ENCODE results near the gene IGDCC3. TPM values are rescaled to one million over a fixed set of nuclear protein-coding genes. Genes with fewer than 3 reads are reported as not detected.
A peak's percentile ranks its signal among the peaks of the same experiment; 100 is the strongest.

IGDCC3 gene
- polyA plus RNA-seq, 1 donor (not counting 4 experiments of a cell fraction or from before 2014, with no cell fraction given), result not detected

- no peak overlapping the region for H2AFZ ChIP-seq (ENCODE audit: control insufficient read depth, low read length)
- no peaks in the 10 kb centered on the region for H3K36me3 ChIP-seq (ENCODE audit: control insufficient read depth in 2 of 2, extremely low read depth in 1 of 2, insufficient read depth in 2 of 2, low read length in 2 of 2)
- H4K20me1 ChIP-seq (ENCODE audit: control insufficient read depth, extremely low read depth, insufficient read depth, low read length), result no peaks in the 10 kb centered on the region
- peaks cover 6% of the 10 kb centered on the region for H3K27me3 ChIP-seq (ENCODE audit: control insufficient read depth, extremely low read depth, insufficient read depth, low read length)
- no peaks in the 10 kb centered on the region for H3K79me2 ChIP-seq (ENCODE audit: control insufficient read depth, insufficient read depth, low read length)
- dilution Hi-C loops (cut with MboI; ENCODE audit: extremely low pct_ligation_motif_present, low sequenced_read_pairs), result no loop called here
- no peaks in the 10 kb centered on the region for H3K9me1 ChIP-seq (ENCODE audit: control insufficient read depth, extremely low read depth, insufficient read depth, low read length)
- H3K4me2 ChIP-seq (ENCODE audit: control insufficient read depth, extremely low read depth, insufficient read depth, low read depth, low read length), result no peak overlapping the region
- TF ChIP-seq CTCF (optimal IDR thresholded peaks at IDR 0.05 in 1 of 3, IDR thresholded peaks at IDR 0.05 in 1 of 3, conservative IDR thresholded peaks at IDR 0.05 in 1 of 3; ENCODE audit: extremely low read depth in 1 of 3, insufficient read depth in 2 of 3, low read length in 3 of 3), result no peak
- H3K27ac ChIP-seq (ENCODE audit: control insufficient read depth, insufficient read depth, low read length), result no peak overlapping the region
- DNase-seq (ENCODE audit: low read depth, low spot score), result no peak
- peak; percentile 32 for FAIRE-seq
- H3K4me1 ChIP-seq (ENCODE audit: control insufficient read depth, extremely low read depth, insufficient read depth, low read length), result no peaks in the 10 kb centered on the region
- H3K9me3 ChIP-seq (ENCODE audit: control insufficient read depth, low read depth, low read length), result no peaks in the 10 kb centered on the region
- no peak overlapping the region for H3K4me3 ChIP-seq (ENCODE audit: control insufficient read depth in 2 of 3, extremely low read depth in 1 of 3, insufficient read depth in 2 of 3, low read depth in 1 of 3, low read length in 3 of 3)
- H3K9ac ChIP-seq (ENCODE audit: control insufficient read depth, extremely low read depth, insufficient read depth, low read length), result no peak overlapping the region
Observed at GRCh38 chr15:65344914-65345275, 32.9 kb downstream of the IGDCC3 start.

GRCh38 chr15:65344214-65344913, 33.4 kb downstream of the IGDCC3 start:
- Histone ChIP-seq H3K27me3 (ENCODE audit: control insufficient read depth, extremely low read depth, insufficient read depth, low read length) (peaks cover 6% of the 10 kb centered on the region), H3K4me2 (ENCODE audit: control insufficient read depth, extremely low read depth, insufficient read depth, low read depth, low read length) (no peak overlapping the region), H3K4me1 (ENCODE audit: control insufficient read depth, extremely low read depth, insufficient read depth, low read length) (no peaks in the 10 kb centered on the region), H3K9ac (ENCODE audit: control insufficient read depth, extremely low read depth, insufficient read depth, low read length) (no peak overlapping the region), H3K9me3 (ENCODE audit: control insufficient read depth, low read depth, low read length) (no peaks in the 10 kb centered on the region), H2AFZ (ENCODE audit: control insufficient read depth, low read length) (no peak overlapping the region), H3K9me1 (ENCODE audit: control insufficient read depth, extremely low read depth, insufficient read depth, low read length) (no peaks in the 10 kb centered on the region), H3K79me2 (ENCODE audit: control insufficient read depth, insufficient read depth, low read length) (no peaks in the 10 kb centered on the region), H3K4me3 (ENCODE audit: control insufficient read depth in 2 of 3, extremely low read depth in 1 of 3, insufficient read depth in 2 of 3, low read depth in 1 of 3, low read length in 3 of 3) (no peak overlapping the region), H3K27ac (ENCODE audit: control insufficient read depth, insufficient read depth, low read length) (no peak overlapping the region), H3K36me3 (ENCODE audit: control insufficient read depth in 2 of 2, extremely low read depth in 1 of 2, insufficient read depth in 2 of 2, low read length in 2 of 2) (no peaks in the 10 kb centered on the region), H4K20me1 (ENCODE audit: control insufficient read depth, extremely low read depth, insufficient read depth, low read length) (no peaks in the 10 kb centered on the region)
- TF ChIP-seq CTCF (optimal IDR thresholded peaks at IDR 0.05 in 1 of 3, IDR thresholded peaks at IDR 0.05 in 1 of 3, conservative IDR thresholded peaks at IDR 0.05 in 1 of 3; ENCODE audit: extremely low read depth in 1 of 3, insufficient read depth in 2 of 3, low read length in 3 of 3) (no peak), EZH2 (IDR thresholded peaks at IDR 0.05; ENCODE audit: low read length) (no peak)
- dilution Hi-C loops (cut with MboI; ENCODE audit: extremely low pct_ligation_motif_present, low sequenced_read_pairs), result no loop called here
- DNase-seq (ENCODE audit: low read depth, low spot score) (no peak), FAIRE-seq (no peak)

All from keratinocyte (primary cell).